Measurements from ENCODE around the gene ZG16B.
A peak's percentile ranks its signal among the peaks of the same experiment; 100 is the strongest.

ZG16B gene

DNA sequence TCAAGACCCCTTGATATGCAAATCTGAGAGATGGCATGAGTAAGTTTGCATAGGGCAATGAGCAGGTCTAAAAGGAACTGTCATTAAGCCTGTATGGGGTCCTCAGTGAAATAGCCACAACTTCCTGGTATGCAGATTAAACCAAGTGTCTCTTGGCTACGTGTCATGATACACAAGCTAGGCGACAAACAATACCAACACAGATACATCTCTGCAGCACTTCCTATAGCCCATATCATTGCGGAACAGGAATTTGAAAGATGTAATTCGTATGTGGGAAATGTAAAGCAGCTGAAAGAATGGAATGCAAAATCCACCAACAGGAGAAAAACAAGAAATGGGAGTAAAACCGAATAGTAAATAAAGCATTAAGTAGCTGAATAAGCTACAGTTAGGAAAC, 15.0 kb downstream of the ZG16B start:
- H3K27ac ChIP-seq (ENCODE audit: low read depth in 2 of 2, low read length in 2 of 2): no peak overlapping the region
- H3K4me1 ChIP-seq (ENCODE audit: control insufficient read depth in 2 of 2, insufficient read depth in 2 of 2, low read length in 2 of 2): peaks cover 9 to 15% of the 10 kb centered on the region in 2 donors
- no peak overlapping the region for H3K4me3 ChIP-seq (ENCODE audit: low read length in 2 of 2)
- H3K9me3 ChIP-seq (ENCODE audit: control insufficient read depth in 2 of 2, low read length in 2 of 2): no peaks in the 10 kb centered on the region
- no peaks in the 10 kb centered on the region for H3K36me3 ChIP-seq (ENCODE audit: control insufficient read depth in 2 of 2, insufficient read depth in 2 of 2, low read length in 2 of 2)
- peaks cover 0 to 1% of the 10 kb centered on the region in 2 donors for H3K27me3 ChIP-seq (ENCODE audit: control insufficient read depth in 2 of 2, insufficient read depth in 2 of 2, low read length in 2 of 2)
- H3K9ac ChIP-seq (ENCODE audit: low read depth in 1 of 2, low read length in 2 of 2): no peak overlapping the region

GRCh38 chr16:2846511-2847310, 16.6 kb downstream of the ZG16B start:
- Histone ChIP-seq H3K27ac (ENCODE audit: low read depth in 2 of 2, low read length in 2 of 2) (no peak overlapping the region), H3K27me3 (ENCODE audit: control insufficient read depth in 2 of 2, insufficient read depth in 2 of 2, low read length in 2 of 2) (peaks cover 0 to 1% of the 10 kb centered on the region in 2 donors), H3K9me3 (ENCODE audit: control insufficient read depth in 2 of 2, low read length in 2 of 2) (no peaks in the 10 kb centered on the region)

GRCh38 chr16:2848933-2849725, 19.0 kb downstream of the ZG16B start:
- Histone ChIP-seq H3K27me3 (ENCODE audit: control insufficient read depth in 2 of 2, insufficient read depth in 2 of 2, low read length in 2 of 2) (peaks cover 0 to 1% of the 10 kb centered on the region in 2 donors), H3K4me1 (ENCODE audit: control insufficient read depth in 2 of 2, insufficient read depth in 2 of 2, low read length in 2 of 2) (peaks cover 0 to 11% of the 10 kb centered on the region in 2 donors), H3K27ac (ENCODE audit: low read depth in 2 of 2, low read length in 2 of 2) (no peak overlapping the region), H3K36me3 (ENCODE audit: control insufficient read depth in 2 of 2, insufficient read depth in 2 of 2, low read length in 2 of 2) (no peaks in the 10 kb centered on the region), H3K4me3 (ENCODE audit: low read length in 2 of 2) (no peak overlapping the region), H3K9me3 (ENCODE audit: control insufficient read depth in 2 of 2, low read length in 2 of 2) (no peaks in the 10 kb centered on the region), H3K9ac (ENCODE audit: low read depth in 1 of 2, low read length in 2 of 2) (no peak overlapping the region)

More at GRCh38 chr16:2846511-2847310, 16.6 kb downstream of the ZG16B start:
- Histone ChIP-seq H3K4me1 (ENCODE audit: control insufficient read depth in 2 of 2, insufficient read depth in 2 of 2, low read length in 2 of 2) (peaks cover 9 to 15% of the 10 kb centered on the region in 2 donors), H3K36me3 (ENCODE audit: control insufficient read depth in 2 of 2, insufficient read depth in 2 of 2, low read length in 2 of 2) (no peaks in the 10 kb centered on the region), H3K9ac (ENCODE audit: low read depth in 1 of 2, low read length in 2 of 2) (peak overlapping the region in 1 of 2 donors; percentile 12), H3K4me3 (ENCODE audit: low read length in 2 of 2) (no peak overlapping the region)

- no peaks in the 10 kb centered on the region for H3K36me3 ChIP-seq (ENCODE audit: control insufficient read depth in 2 of 2, insufficient read depth in 2 of 2, low read length in 2 of 2)
- H3K9me3 ChIP-seq (ENCODE audit: control insufficient read depth in 2 of 2, low read length in 2 of 2): no peaks in the 10 kb centered on the region
- no peak overlapping the region for H3K9ac ChIP-seq (ENCODE audit: low read depth in 1 of 2, low read length in 2 of 2)
- H3K27ac ChIP-seq (ENCODE audit: low read depth in 2 of 2, low read length in 2 of 2): no peak overlapping the region
- H3K27me3 ChIP-seq (ENCODE audit: control insufficient read depth in 2 of 2, insufficient read depth in 2 of 2, low read length in 2 of 2): peaks cover 0 to 1% of the 10 kb centered on the region in 2 donors
- peaks cover 0 to 6% of the 10 kb centered on the region in 2 donors for H3K4me1 ChIP-seq (ENCODE audit: control insufficient read depth in 2 of 2, insufficient read depth in 2 of 2, low read length in 2 of 2)
- H3K4me3 ChIP-seq (ENCODE audit: low read length in 2 of 2): no peak overlapping the region
Measured at GRCh38 chr16:2852003-2852730, 22.1 kb downstream of the ZG16B start.

GRCh38 chr16:2852731-2853507, 22.8 kb downstream of the ZG16B start:
- no peaks in the 10 kb centered on the region for H3K9me3 ChIP-seq (ENCODE audit: control insufficient read depth in 2 of 2, low read length in 2 of 2)
- H3K27me3 ChIP-seq (ENCODE audit: control insufficient read depth in 2 of 2, insufficient read depth in 2 of 2, low read length in 2 of 2): peaks cover 0 to 4% of the 10 kb centered on the region in 2 donors
- no peak overlapping the region for H3K9ac ChIP-seq (ENCODE audit: low read depth in 1 of 2, low read length in 2 of 2)
- H3K4me1 ChIP-seq (ENCODE audit: control insufficient read depth in 2 of 2, insufficient read depth in 2 of 2, low read length in 2 of 2): peaks cover 1 to 10% of the 10 kb centered on the region in 2 donors
- H3K4me3 ChIP-seq (ENCODE audit: low read length in 2 of 2): no peak overlapping the region
- no peaks in the 10 kb centered on the region for H3K36me3 ChIP-seq (ENCODE audit: control insufficient read depth in 2 of 2, insufficient read depth in 2 of 2, low read length in 2 of 2)
- H3K27ac ChIP-seq (ENCODE audit: low read depth in 2 of 2, low read length in 2 of 2): no peak overlapping the region

DNA sequence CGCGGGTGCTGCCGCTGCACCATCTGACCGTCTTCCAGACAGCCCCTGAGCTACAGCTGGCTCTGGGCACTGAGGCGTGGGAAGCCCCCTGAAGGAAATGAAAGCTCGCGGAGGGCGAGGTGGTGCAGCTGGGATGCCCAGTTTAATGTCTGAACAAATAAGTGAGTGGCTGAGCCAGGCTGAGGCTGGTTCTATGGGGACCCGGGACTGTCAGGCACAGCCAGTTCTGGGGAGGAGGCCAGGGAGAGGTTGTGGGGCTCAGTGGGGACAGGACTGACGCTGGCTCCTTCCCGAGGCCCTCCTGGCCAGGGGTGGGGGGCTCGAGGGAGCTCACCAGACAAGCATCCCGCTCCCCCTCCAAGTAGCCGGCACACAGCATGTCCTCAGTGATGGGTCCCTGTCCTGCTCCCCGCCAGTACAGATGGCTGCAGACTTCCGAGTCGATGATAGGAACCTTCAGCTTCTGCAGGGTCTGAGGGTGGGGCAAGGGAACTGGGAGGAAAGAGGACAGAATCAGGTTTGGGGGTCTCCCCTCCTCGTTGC, 23.5 kb downstream of the ZG16B start:
- no peaks in the 10 kb centered on the region for H3K9me3 ChIP-seq (ENCODE audit: control insufficient read depth in 2 of 2, low read length in 2 of 2)
- no peak overlapping the region for H3K27ac ChIP-seq (ENCODE audit: low read depth in 2 of 2, low read length in 2 of 2)
- H3K27me3 ChIP-seq (ENCODE audit: control insufficient read depth in 2 of 2, insufficient read depth in 2 of 2, low read length in 2 of 2): peaks cover 0 to 4% of the 10 kb centered on the region in 2 donors
- H3K36me3 ChIP-seq (ENCODE audit: control insufficient read depth in 2 of 2, insufficient read depth in 2 of 2, low read length in 2 of 2): no peaks in the 10 kb centered on the region
- H3K4me3 ChIP-seq (ENCODE audit: low read length in 2 of 2): no peak overlapping the region
- H3K9ac ChIP-seq (ENCODE audit: low read depth in 1 of 2, low read length in 2 of 2): no peak overlapping the region
- H3K4me1 ChIP-seq (ENCODE audit: control insufficient read depth in 2 of 2, insufficient read depth in 2 of 2, low read length in 2 of 2): peaks cover 7 to 15% of the 10 kb centered on the region in 2 donors

GRCh38 chr16:2854700-2855309, 24.7 kb downstream of the ZG16B start:
- no peak overlapping the region for H3K9ac ChIP-seq (ENCODE audit: low read depth in 1 of 2, low read length in 2 of 2)
- H3K36me3 ChIP-seq (ENCODE audit: control insufficient read depth in 2 of 2, insufficient read depth in 2 of 2, low read length in 2 of 2): no peaks in the 10 kb centered on the region
- H3K4me3 ChIP-seq (ENCODE audit: low read length in 2 of 2): no peak overlapping the region
- no peaks in the 10 kb centered on the region for H3K9me3 ChIP-seq (ENCODE audit: control insufficient read depth in 2 of 2, low read length in 2 of 2)
- peaks cover 0 to 3% of the 10 kb centered on the region in 2 donors for H3K27me3 ChIP-seq (ENCODE audit: control insufficient read depth in 2 of 2, insufficient read depth in 2 of 2, low read length in 2 of 2)
- no peak overlapping the region for H3K27ac ChIP-seq (ENCODE audit: low read depth in 2 of 2, low read length in 2 of 2)
- H3K4me1 ChIP-seq (ENCODE audit: control insufficient read depth in 2 of 2, insufficient read depth in 2 of 2, low read length in 2 of 2): peaks cover 11 to 19% of the 10 kb centered on the region in 2 donors

- peaks cover 11 to 19% of the 10 kb centered on the region in 2 donors for H3K4me1 ChIP-seq (ENCODE audit: control insufficient read depth in 2 of 2, insufficient read depth in 2 of 2, low read length in 2 of 2)
- no peaks in the 10 kb centered on the region for H3K36me3 ChIP-seq (ENCODE audit: control insufficient read depth in 2 of 2, insufficient read depth in 2 of 2, low read length in 2 of 2)
- H3K9ac ChIP-seq (ENCODE audit: low read depth in 1 of 2, low read length in 2 of 2): peak overlapping the region in 1 of 2 donors; percentile 4
- H3K27me3 ChIP-seq (ENCODE audit: control insufficient read depth in 2 of 2, insufficient read depth in 2 of 2, low read length in 2 of 2): peaks cover 0 to 3% of the 10 kb centered on the region in 2 donors
- no peak overlapping the region for H3K4me3 ChIP-seq (ENCODE audit: low read length in 2 of 2)
- peak overlapping the region in 1 of 2 donors; percentile 29 for H3K27ac ChIP-seq (ENCODE audit: low read depth in 2 of 2, low read length in 2 of 2)
- H3K9me3 ChIP-seq (ENCODE audit: control insufficient read depth in 2 of 2, low read length in 2 of 2): no peaks in the 10 kb centered on the region
Measured at GRCh38 chr16:2855536-2855935, 25.4 kb downstream of the ZG16B start.
